HepG2 (cell line): ENCODE data around the gene TBL3. TPM values are rescaled to one million over a fixed set of nuclear protein-coding genes. Genes with fewer than 3 reads are reported as not detected.

ENCODE experiments used
- ATF4 ChIP-seq, 2 experiments: fragments of 450-650 bp in 1 of 2; sonication (generic) in 1 of 2; formaldehyde crosslinking; IDR thresholded peaks; 2 replicates each; pipeline versions ENCODE4 v1.5.0 to v1.8.0; 2020 to 2022; ENCODE audit warnings: mild to moderate bottlenecking in 1 of 2, missing genetic modification reagents in 1 of 2
- BORCS8-MEF2B ChIP-seq: sonication (generic); formaldehyde crosslinking; IDR thresholded peaks from 2 replicates; pipeline ENCODE4 v1.8.0; 2022; ENCODE audit warnings: mild to moderate bottlenecking, missing genetic modification reagents
- DMAP1 ChIP-seq: IDR thresholded peaks from 2 replicates; pipeline ENCODE4 v1.6.1; 2016
- HNRNPUL1 ChIP-seq: fragments of 200-400 bp; formaldehyde crosslinking; IDR thresholded peaks from 2 replicates; pipeline ENCODE4 v1.6.1; 2017; ENCODE audit warnings: low read depth, mild to moderate bottlenecking, low read length, moderate library complexity
- MED13 ChIP-seq: sonication (generic); formaldehyde crosslinking; IDR thresholded peaks from 2 replicates; pipeline ENCODE4 v1.5.0; 2020; ENCODE audit warnings: missing genetic modification reagents
- MXD4 ChIP-seq: IDR thresholded peaks from 2 replicates; pipeline ENCODE4 v1.6.1; 2016; ENCODE audit warnings: mild to moderate bottlenecking, missing biosample characterization, missing genetic modification reagents
- NKX3-1 ChIP-seq: sonication (generic); formaldehyde crosslinking; IDR thresholded peaks from 2 replicates; pipeline ENCODE4 v1.5.0; 2020; ENCODE audit warnings: missing genetic modification reagents
- PATZ1 ChIP-seq: sonication (generic); formaldehyde crosslinking; IDR thresholded peaks from 2 replicates; pipeline ENCODE4 v1.4.0; 2020; ENCODE audit warnings: missing genetic modification reagents
- PCBP1 ChIP-seq: fragments of 200-400 bp; formaldehyde crosslinking; IDR thresholded peaks from 2 replicates; pipeline ENCODE4 v1.6.1; 2017; ENCODE audit warnings: mild to moderate bottlenecking, low read depth, low read length, borderline replicate concordance
- SAFB2 ChIP-seq: sonication (generic); formaldehyde crosslinking; IDR thresholded peaks from 2 replicates; pipeline ENCODE4 v1.5.1; 2020; ENCODE audit warnings: missing genetic modification reagents, low read depth, mild to moderate bottlenecking, borderline replicate concordance
- SALL2 ChIP-seq: sonication (generic); formaldehyde crosslinking; IDR thresholded peaks from 2 replicates; pipeline ENCODE4 v1.8.1; 2023; ENCODE audit warnings: mild to moderate bottlenecking, missing genetic modification reagents, inconsistent platforms
- SP140L ChIP-seq: sonication (generic); formaldehyde crosslinking; IDR thresholded peaks from 2 replicates; pipeline ENCODE4 v1.4.0; 2020; ENCODE audit warnings: missing genetic modification reagents, borderline replicate concordance
- SRF ChIP-seq: IDR thresholded peaks from 2 replicates; pipeline ENCODE4 v1.6.1; 2011; ENCODE audit warnings: mild to moderate bottlenecking, low read depth, low read length, moderate library complexity
- ZNF235 ChIP-seq: sonication (generic); formaldehyde crosslinking; IDR thresholded peaks from 2 replicates; pipeline ENCODE4 v1.8.1; 2023; ENCODE audit warnings: mild to moderate bottlenecking, missing genetic modification reagents, borderline replicate concordance
- ZNF275 ChIP-seq: sonication (generic); formaldehyde crosslinking; IDR thresholded peaks from 2 replicates; pipeline ENCODE4 v1.8.0; 2022; ENCODE audit warnings: missing genetic modification reagents, mild to moderate bottlenecking, inconsistent platforms, borderline replicate concordance
- ZNF331 ChIP-seq: sonication (generic); formaldehyde crosslinking; IDR thresholded peaks from 2 replicates; pipeline ENCODE4 v1.4.0; 2020; ENCODE audit warnings: missing genetic modification reagents
- ZNF496 ChIP-seq: sonication (generic); formaldehyde crosslinking; IDR thresholded peaks from 2 replicates; pipeline ENCODE4 v1.8.1; 2023; ENCODE audit warnings: mild to moderate bottlenecking, moderate library complexity, missing genetic modification reagents; ENCODE audit not compliant: insufficient replicate concordance
- ZNF510 ChIP-seq: sonication (generic); formaldehyde crosslinking; IDR thresholded peaks from 2 replicates; pipeline ENCODE4 v1.4.0; 2020; ENCODE audit warnings: low read depth, mild to moderate bottlenecking, missing genetic modification reagents
- ZNF577 ChIP-seq: sonication (generic); formaldehyde crosslinking; IDR thresholded peaks from 2 replicates; pipeline ENCODE4 v1.4.0; 2020; ENCODE audit warnings: mild to moderate bottlenecking, low read depth, missing genetic modification reagents, borderline replicate concordance
- ZNF589 ChIP-seq: sonication (generic); formaldehyde crosslinking; conservative IDR thresholded peaks from 2 replicates; pipeline ENCODE4 v1.8.0; 2022; ENCODE audit warnings: mild to moderate bottlenecking, moderate library complexity, missing genetic modification reagents
- ZNF7 ChIP-seq: IDR thresholded peaks from 2 replicates; pipeline ENCODE4 v1.6.1; 2016; ENCODE audit warnings: missing biosample characterization, missing genetic modification reagents
- ZNF816 ChIP-seq: sonication (generic); formaldehyde crosslinking; IDR thresholded peaks from 2 replicates; pipeline ENCODE4 v1.8.0; 2022; ENCODE audit warnings: missing genetic modification reagents, mild to moderate bottlenecking, borderline replicate concordance
- ZSCAN30 ChIP-seq: sonication (generic); formaldehyde crosslinking; IDR thresholded peaks from 2 replicates; pipeline ENCODE4 v1.5.0; 2020; ENCODE audit warnings: mild to moderate bottlenecking, missing genetic modification reagents
- polyA plus RNA-seq, 8 experiments: library from polyadenylated mRNA; depleted of rRNA in 3 of 8; stranded (reverse) in 7 of 8; unstranded in 1 of 8; fragments of >200 nt; fragmentation: Illumina TruSeq in 4 of 8; extraction: Trizol in 4 of 8; gene quantifications; 2 replicates each; pipeline versions ENCODE4 v1.2.1 to v1.2.3, GENCODE V29; 2011 to 2016; ENCODE audit warnings: low read depth in 4 of 8, missing spikeins in 1 of 8, mixed read lengths in 1 of 8; ENCODE audit not compliant: insufficient read depth in 1 of 8
- total RNA-seq, 5 experiments: library from RNA; depleted of rRNA; stranded (reverse); fragments of >200 nt; fragmentation: Illumina TruSeq; extraction: Trizol; gene quantifications; 2 replicates each; pipeline ENCODE4 v1.2.3, GENCODE V29; 2016; ENCODE audit warnings: low read depth in 1 of 5
- TF ChIP-seq, protein P1 (sequence below): IDR thresholded peaks from 2 replicates; pipeline ENCODE4 v1.6.1; 2012; ENCODE audit warnings: low read depth, low read length, improper control_type of control experiment

The TBL3 gene
- total and polyA plus RNA-seq, 2 of the 13 experiments (the other 11 are each of a cell fraction or from before 2014, with no cell fraction given) = 16.8 to 38.0 TPM

GRCh38 chr16:1940273-1941161 lies 31.3 kb upstream of the TBL3 start (continued):
- TF ChIP-seq PCBP1 (0 out of 2 replicates have a peak, but pooled peaks have one; percentile 22), PATZ1 (CRISPR knock-in tag) (peak; percentile 97), NKX3-1 (CRISPR knock-in tag) (no peak), ZSCAN30 (CRISPR knock-in tag) (no peak), BORCS8-MEF2B (CRISPR knock-in tag) (peak; percentile 18), ZNF331 (peak; percentile 44), ZNF816 (no peak), ZNF577 (CRISPR knock-in tag) (no peak), ZNF496 (CRISPR knock-in tag) (no peak), ZNF7 (CRISPR knock-in tag) (no peak), ATF4 (CRISPR knock-in tag; IDR thresholded peaks at IDR 0.05) (peak in 1 of 2 experiments; percentile 58; a peak in 1 of 4 replicates), SP140L (CRISPR knock-in tag) (no peak; the same call in 1 of the 2 replicates), SALL2 (CRISPR knock-in tag) (0 out of 2 replicates have a peak, but pooled peaks have one; percentile 20), ZNF510 (CRISPR knock-in tag) (0 out of 2 replicates have a peak, but pooled peaks have one; percentile 52), ZNF235 (CRISPR knock-in tag) (peak; percentile 75), HNRNPUL1 (no peak), DMAP1 (CRISPR knock-in tag) (peak; percentile 78), SAFB2 (CRISPR knock-in tag) (no peak; the same call in 1 of the 2 replicates), MXD4 (CRISPR knock-in tag) (peak; percentile 70; the same call in 1 of the 2 replicates), ZNF589 (0 out of 2 replicates have a peak, but pooled peaks have one; percentile 62), SRF (no peak), ZNF275 (CRISPR knock-in tag) (no peak), MED13 (0 out of 2 replicates have a peak, but pooled peaks have one; percentile 35)
- TF ChIP-seq, protein P1, sequence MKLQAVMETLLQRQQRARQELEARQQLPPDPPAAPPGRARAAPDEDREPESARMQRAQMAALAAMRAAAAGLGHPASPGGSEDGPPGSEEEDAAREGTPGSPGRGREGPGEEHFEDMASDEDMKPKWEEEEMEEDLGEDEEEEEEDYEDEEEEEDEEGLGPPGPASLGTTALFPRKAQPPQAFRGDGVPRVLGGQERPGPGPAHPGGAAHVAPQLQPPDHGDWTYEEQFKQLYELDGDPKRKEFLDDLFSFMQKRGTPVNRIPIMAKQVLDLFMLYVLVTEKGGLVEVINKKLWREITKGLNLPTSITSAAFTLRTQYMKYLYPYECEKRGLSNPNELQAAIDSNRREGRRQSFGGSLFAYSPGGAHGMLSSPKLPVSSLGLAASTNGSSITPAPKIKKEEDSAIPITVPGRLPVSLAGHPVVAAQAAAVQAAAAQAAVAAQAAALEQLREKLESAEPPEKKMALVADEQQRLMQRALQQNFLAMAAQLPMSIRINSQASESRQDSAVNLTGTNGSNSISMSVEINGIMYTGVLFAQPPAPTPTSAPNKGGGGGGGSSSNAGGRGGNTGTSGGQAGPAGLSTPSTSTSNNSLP = no peak
